Cerebellar nuclear complex (tissue), 1 donor: ENCODE data around the gene EIF5A2.

ENCODE experiments used
- DNase-seq, 2 experiments: peaks; one replicate each; lab custom pipeline; 2025; lab: John Stamatoyannopoulos, UW

The EIF5A2 gene

DNA sequence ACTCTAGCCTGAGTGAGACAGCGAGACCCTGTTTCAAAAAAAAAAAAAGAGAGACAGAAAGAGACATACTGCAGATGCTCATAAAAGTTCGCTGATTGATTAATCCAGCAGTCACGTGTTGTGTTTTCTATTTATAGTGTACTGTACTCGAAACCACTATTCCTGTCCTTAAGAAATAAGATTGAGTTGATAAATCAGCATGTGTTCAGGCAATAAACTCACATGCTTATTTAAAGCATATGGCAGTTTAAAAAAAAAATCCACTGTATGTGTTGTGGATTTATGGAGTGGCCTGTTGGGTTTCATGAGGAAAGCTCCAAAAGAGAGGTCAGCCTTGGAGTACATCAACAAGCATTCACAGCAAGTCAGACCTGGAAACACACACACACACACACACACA is 56.1 kb downstream of the EIF5A2 start:
- no peak for DNase-seq

DNA sequence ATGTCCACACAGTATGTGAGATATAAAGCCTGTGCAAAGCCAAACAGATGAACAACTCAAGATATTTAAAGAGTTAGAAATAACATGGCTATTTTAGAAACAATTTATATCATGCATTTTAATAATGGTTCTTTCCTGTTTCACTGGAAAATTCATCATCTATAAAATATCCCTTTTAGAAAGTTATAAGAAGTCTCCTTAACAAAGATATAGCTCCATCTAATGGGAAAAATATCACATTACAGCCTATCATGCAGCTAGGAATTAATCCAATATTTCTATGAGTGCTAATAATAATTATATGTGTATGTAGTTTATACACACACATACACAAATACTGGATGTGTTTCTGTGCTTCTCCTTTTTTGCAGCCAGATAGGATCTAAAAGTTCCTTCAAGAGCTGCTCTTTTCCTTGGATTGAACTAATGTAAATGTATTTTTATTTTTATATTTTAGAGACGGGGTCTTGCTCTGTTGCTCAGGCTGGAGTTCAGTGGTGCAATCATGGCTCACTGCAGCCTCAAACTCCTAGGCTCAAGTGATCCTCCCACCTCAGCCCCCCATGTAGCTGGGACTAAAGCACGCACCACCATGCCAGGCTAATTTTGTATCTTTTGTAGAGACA is 60.0 kb downstream of the EIF5A2 start:
- no peak for DNase-seq

DNA sequence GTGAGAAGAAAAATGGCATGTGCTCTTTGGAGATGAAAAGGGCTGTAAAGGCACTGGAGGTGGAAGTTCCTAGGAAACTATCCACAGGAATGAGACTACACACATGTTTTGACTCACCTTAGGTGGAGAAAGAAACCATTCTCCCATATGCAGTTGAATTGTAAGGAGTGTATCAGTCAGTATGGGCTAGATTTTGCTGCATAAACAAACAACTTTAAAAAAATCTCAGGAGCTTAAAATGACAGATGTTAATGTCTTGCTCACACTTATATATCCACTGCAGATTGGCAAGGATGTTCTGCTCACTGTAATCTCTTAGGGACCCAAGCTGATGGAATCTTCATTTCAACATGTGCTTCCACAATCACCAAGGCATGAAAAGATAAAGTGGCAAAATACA is 64.1 kb downstream of the EIF5A2 start:
- no peak for DNase-seq

DNA sequence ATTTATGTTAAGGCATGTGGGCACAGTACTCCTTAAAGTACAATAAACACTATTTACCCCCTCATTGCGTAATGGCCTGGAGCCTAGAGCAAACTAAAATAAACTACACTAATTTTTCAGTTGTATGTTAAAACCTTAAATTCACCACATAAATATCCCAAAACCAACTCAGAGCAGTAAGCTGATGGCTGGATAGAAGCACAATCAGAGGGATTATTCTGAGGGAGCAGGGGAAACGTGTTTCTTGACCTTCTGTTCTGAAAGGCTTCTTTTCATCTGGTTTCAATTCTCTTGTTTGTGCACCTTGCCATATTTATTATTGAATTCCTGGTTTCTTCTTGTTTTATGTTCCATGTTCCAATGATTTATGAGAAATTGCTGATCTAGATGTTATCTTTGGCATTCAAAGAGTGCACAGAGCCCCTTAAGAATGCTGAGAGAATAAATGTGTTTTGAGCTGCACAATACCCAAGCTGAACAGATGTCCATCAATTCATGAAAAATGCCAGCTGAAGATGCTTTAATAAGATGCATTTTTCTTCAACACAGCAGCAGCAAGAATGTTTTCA is 68.1 kb downstream of the EIF5A2 start:
- no peak for DNase-seq

DNA sequence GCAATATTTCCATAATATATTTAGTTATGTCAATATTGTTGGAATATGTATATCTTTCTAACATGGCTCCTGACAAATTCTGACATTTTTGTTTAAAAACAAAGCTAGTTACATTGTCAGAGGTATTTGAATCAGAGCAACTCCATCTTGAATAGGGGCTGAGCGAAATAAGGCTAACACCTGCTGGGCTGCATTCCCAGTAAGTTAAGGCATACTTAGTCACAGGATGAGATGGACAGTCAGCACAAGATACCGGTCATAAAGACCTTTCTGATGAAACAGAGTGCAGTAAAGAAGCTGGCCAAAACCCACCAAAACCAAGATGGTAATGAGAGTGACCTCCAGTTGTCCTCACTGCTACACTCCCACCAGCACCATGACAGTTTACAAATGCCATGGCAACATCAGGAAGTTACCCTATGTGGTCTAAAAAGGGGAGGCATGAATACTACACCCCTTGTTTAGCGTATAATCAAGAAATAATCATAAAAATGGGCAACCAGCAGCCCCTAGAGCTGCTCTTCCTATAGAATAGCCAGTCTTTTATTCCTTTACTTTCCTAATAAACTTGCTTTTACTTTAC is 68.8 kb downstream of the EIF5A2 start:
- DNase-seq: no peak
